Transverse colon (tissue), 4 donors: ENCODE measurements around the gene EPHA1. TPM values are rescaled to one million over a fixed set of nuclear protein-coding genes. Genes with fewer than 3 reads are reported as not detected.
A peak's percentile ranks its signal among the peaks of the same experiment; 100 is the strongest.

Experiments used
- DNase-seq: peaks from one replicate; pipeline ENCODE4 v3.0.0-alpha.2; 2019
- H3K27ac ChIP-seq, 4 donors: fragments of 200-600 bp; sonication (generic); 2 replicates each; pipeline ENCODE4 v1.5.1; 2016 to 2018; ENCODE audit warnings: inconsistent platforms in 4 of 4
- H3K27me3 ChIP-seq: fragments of 200-600 bp; sonication (generic); 2 replicates; pipeline ENCODE4 v1.5.1; 2017; ENCODE audit warnings: inconsistent platforms
- H3K36me3 ChIP-seq, 4 donors: fragments of 200-600 bp; sonication (generic); 2 replicates each; pipeline ENCODE4 v1.5.1; 2017 to 2019; ENCODE audit warnings: inconsistent platforms in 4 of 4
- H3K4me1 ChIP-seq, 4 donors: fragments of 200-600 bp; sonication (generic); 2 replicates each; pipeline ENCODE4 v1.5.1; 2017 to 2020; ENCODE audit warnings: inconsistent platforms in 4 of 4
- H3K4me3 ChIP-seq, 4 donors: fragments of 200-600 bp; sonication (generic); 1 replicate in 1 of 4; 2 replicates in 3 of 4; pipeline versions ENCODE4 v1.5.1 to v1.6.1; 2017 to 2019; ENCODE audit warnings: inconsistent platforms in 4 of 4
- H3K9me3 ChIP-seq, 2 donors: fragments of 200-600 bp; sonication (generic); 2 replicates each; pipeline ENCODE4 v1.5.1; 2017 to 2019; ENCODE audit warnings: inconsistent platforms in 2 of 2
- CTCF ChIP-seq, 5 experiments: fragments of 200-600 bp in 3 of 5; fragments of 450-650 bp in 2 of 5; sonication (generic) in 3 of 5; IDR thresholded peaks; 1 replicate in 2 of 5; 2 replicates in 3 of 5; pipeline ENCODE4 v1.5.1; 2016 to 2017; ENCODE audit warnings: antibody characterized with exemption in 5 of 5, inconsistent platforms in 3 of 5, mild to moderate bottlenecking in 2 of 5, moderate library complexity in 1 of 5
- EP300 ChIP-seq: sonication (generic); formaldehyde crosslinking; IDR thresholded peaks from one replicate; pipeline ENCODE4 v1.6.1; 2017; ENCODE audit warnings: antibody characterized with exemption, low read depth
- POLR2A ChIP-seq: fragments of 450-650 bp; IDR thresholded peaks from one replicate; pipeline ENCODE4 v1.6.1; 2016; ENCODE audit warnings: antibody characterized with exemption, mild to moderate bottlenecking, moderate library complexity
- POLR2AphosphoS5 ChIP-seq, 3 donors: sonication (generic); formaldehyde crosslinking; IDR thresholded peaks; one replicate each; pipeline ENCODE4 v1.6.1; 2016; ENCODE audit warnings: antibody characterized with exemption in 3 of 3
- WGBS, 2 donors: methylation state at CpG; one replicate each; pipeline ENCODE4 v1.1.5; 2018; ENCODE audit warnings: low coverage in 1 of 2; 5-methylcytosine and 5-hydroxymethylcytosine counted together
- in situ Hi-C, 4 donors: fragments of 200-750 bp; cut with MboI; loops; one replicate each; pipeline versions ENCODE4 v1.15.0 to v1.15.1; 2017; ENCODE audit warnings: low sequenced_read_pairs in 3 of 4, low pct_ligation_motif_present in 1 of 4, low pct_unique_long_range_greater_than_20kb in 1 of 4
- intact Hi-C: fragments of 100-400 bp; cut with DNase I; formaldehyde crosslinking; loops from one replicate; pipeline ENCODE4 v1.15.1; 2023; ENCODE audit warnings: low total_unique reads
- total RNA-seq, 4 donors: library from RNA; depleted of rRNA; stranded (reverse); fragments of >200 nt; gene quantifications; one replicate each; pipeline ENCODE4 v1.1.0, GENCODE V29; 2016

The EPHA1 gene
- total RNA-seq, 4 donors from 2014 or later: 21.1 to 29.9 (median 24.8) TPM

GRCh38 chr7:143367972-143368371 is 40.7 kb downstream of the EPHA1 start:
- peaks cover 0 to 49% (median 26%) of the 10 kb centered on the region in 4 donors for H3K4me1 ChIP-seq
- H3K4me3 ChIP-seq: no peak overlapping the region
- peak; percentile 89 for DNase-seq
- no peaks in the 10 kb centered on the region for H3K9me3 ChIP-seq
- H3K36me3 ChIP-seq: no peaks in the 10 kb centered on the region
- H3K27me3 ChIP-seq: peaks cover 18% of the 10 kb centered on the region
- 72% methylated on average over 4 of the region's 4 CpGs; no CpG with 5 or more reads in 1 of the 2 donors for WGBS, 2 donors
- intact Hi-C loops: no loop called here
- TF ChIP-seq CTCF (IDR thresholded peaks at IDR 0.05): no peak
- no peak for TF ChIP-seq EP300
- no peak for TF ChIP-seq POLR2A
- peak in 2 of 3 donors; percentile 21 to 71 for TF ChIP-seq POLR2AphosphoS5 (IDR thresholded peaks at IDR 0.05)
- H3K27ac ChIP-seq: peak overlapping the region; percentile 37 to 62 (median 55)
- in situ Hi-C loops: no loop called here

GRCh38 chr7:143363016-143363937 is 45.4 kb downstream of the EPHA1 start:
- in situ Hi-C loops: no loop called here
- DNase-seq: no peak
- Histone ChIP-seq H3K9me3 (no peaks in the 10 kb centered on the region), H3K27me3 (peaks cover 45% of the 10 kb centered on the region), H3K4me3 (peak overlapping the region in 3 of 4 donors; percentile 58 to 83 (median 64)), H3K4me1 (peaks cover 0 to 26% (median 20%) of the 10 kb centered on the region in 4 donors), H3K27ac (no peak overlapping the region), H3K36me3 (no peaks in the 10 kb centered on the region)
- TF ChIP-seq CTCF (IDR thresholded peaks at IDR 0.05): no peak
- TF ChIP-seq POLR2A: no peak
- no peak for TF ChIP-seq POLR2AphosphoS5 (IDR thresholded peaks at IDR 0.05)
- no peak for TF ChIP-seq EP300
- WGBS, 2 donors: 71 to 80% methylated on average over 2 to 19 of the region's 19 CpGs
- intact Hi-C loops: no loop called here

GRCh38 chr7:143362131-143363015 is 46.3 kb downstream of the EPHA1 start, which contains the start of gene FAM131B:
TSS of gene FAM131B (minus strand) at chr7:143362713. CDS start at chr7:143362603, 110 bp downstream.
- DNase-seq: no peak
- TF ChIP-seq POLR2A (no peak), EP300 (no peak), POLR2AphosphoS5 (IDR thresholded peaks at IDR 0.05) (no peak), CTCF (IDR thresholded peaks at IDR 0.05) (no peak)
- Histone ChIP-seq H3K9me3 (no peaks in the 10 kb centered on the region), H3K4me1 (peaks cover 0 to 18% (median 16%) of the 10 kb centered on the region in 4 donors), H3K36me3 (no peaks in the 10 kb centered on the region), H3K27me3 (peaks cover 45% of the 10 kb centered on the region), H3K4me3 (peak within 1 kb of the TSS; percentile 34 to 83 (median 61)), H3K27ac (peak within 1 kb of the TSS in 1 of 4 donors; percentile 28)
- in situ Hi-C loops: no loop called here
- intact Hi-C loops: no loop called here
- WGBS, 2 donors: 0% methylated on average over 12 to 39 of the region's 112 CpGs
